RWPE1 (cell line): Measurements from ENCODE around the gene GLOD5.

ENCODE experiments used
- CTCF ChIA-PET: fragments of 350-600 bp; sonication (Branson Sonifier 250); formaldehyde crosslinking; extraction: SDS; loops from one replicate; lab custom pipeline; 2021; lab: Yijun Ruan, JAX
- POLR2A ChIA-PET: fragments of 400-600 bp; formaldehyde crosslinking; extraction: SDS; loops from one replicate; lab custom pipeline; 2020; ENCODE audit warnings: antibody characterized with exemption; ENCODE audit not compliant: low non-redundant PET; lab: Yijun Ruan, JAX
- DNase-seq: peaks from one replicate; pipeline ENCODE4 v3.0.0; 2012; ENCODE audit warnings: low spot score
- H3K27ac ChIP-seq: fragments of 450-650 bp; 2 replicates; pipeline ENCODE4 v1.5.1; 2017
- CTCF ChIP-seq: fragments of 450-650 bp; conservative IDR thresholded peaks from 2 replicates; pipeline ENCODE4 v1.5.1; 2017; ENCODE audit warnings: low read depth, mild to moderate bottlenecking

The GLOD5 gene

GRCh38 chrX:48789366-48790220 is 28.0 kb downstream of the GLOD5 start:
- no peak overlapping the region for H3K27ac ChIP-seq
- TF ChIP-seq CTCF = no peak
- ChIA-PET CTCF (no interaction called here), POLR2A (no interaction called here)
- no peak for DNase-seq

GRCh38 chrX:48790477-48790876 is 28.9 kb downstream of the GLOD5 start:
- DNase-seq = no peak
- no peak overlapping the region for H3K27ac ChIP-seq
- POLR2A ChIA-PET = no interaction called here
- CTCF ChIA-PET = no interaction called here
- TF ChIP-seq CTCF = no peak

- H3K27ac ChIP-seq = no peak overlapping the region
- POLR2A ChIA-PET = no interaction called here
- CTCF ChIA-PET = no interaction called here
- no peak for DNase-seq
- TF ChIP-seq CTCF = no peak
Observed at GRCh38 chrX:48791063-48791820, 29.7 kb downstream of the GLOD5 start.

GRCh38 chrX:48792219-48792618 is 30.7 kb downstream of the GLOD5 start:
- CTCF ChIA-PET = no interaction called here
- DNase-seq = no peak
- POLR2A ChIA-PET = no interaction called here
- H3K27ac ChIP-seq = no peak overlapping the region
- TF ChIP-seq CTCF = no peak

- H3K27ac ChIP-seq = no peak overlapping the region
- ChIA-PET CTCF (no interaction called here), POLR2A (no interaction called here)
- no peak for DNase-seq
- TF ChIP-seq CTCF = no peak
Observed at GRCh38 chrX:48793935-48794334, 32.4 kb downstream of the GLOD5 start.

GRCh38 chrX:48794340-48794910 is 32.9 kb downstream of the GLOD5 start:
- TF ChIP-seq CTCF = no peak
- POLR2A ChIA-PET = interaction anchor here (0.6 kb wide), 1 partner anchor 288 kb away, joined by 7 read pairs; no protein-coding TSS in a partner anchor
- DNase-seq = no peak
- CTCF ChIA-PET = no interaction called here
- H3K27ac ChIP-seq = peak overlapping the region; percentile 58
